Heart left ventricle (tissue), 16 donors: ENCODE measurements around the gene ARSI. TPM values are rescaled to one million over a fixed set of nuclear protein-coding genes. Genes with fewer than 3 reads are reported as not detected.

Experiments
- ATAC-seq, 4 donors: fragments of 200-7000 bp; cut with Tn5 transposase; one replicate each; pipeline ENCODE4 v1.9.1; 2020 to 2022; ENCODE audit warnings: moderate library complexity in 4 of 4, mild to moderate bottlenecking in 3 of 4, moderate number of reproducible peaks in 1 of 4
- DNase-seq, 5 donors: peaks; one replicate each; pipeline ENCODE4 v3.0.0-alpha.2; 2020
- H3K27ac ChIP-seq, 12 donors: fragments of 200-600 bp; sonication (generic) in 4 of 12; one replicate each; pipeline versions ENCODE4 v1.5.0 to v1.8.0; 2016 to 2022; ENCODE audit warnings: mild to moderate bottlenecking in 2 of 12
- H3K27me3 ChIP-seq, 9 donors: fragments of 200-600 bp; sonication (generic) in 2 of 9; one replicate each; pipeline versions ENCODE4 v1.5.1 to v1.8.0; 2016 to 2022; ENCODE audit warnings: mild to moderate bottlenecking in 3 of 9
- H3K36me3 ChIP-seq, 9 donors: fragments of 200-600 bp; sonication (generic) in 2 of 9; one replicate each; pipeline versions ENCODE4 v1.5.0 to v1.8.0; 2018 to 2022; ENCODE audit warnings: mild to moderate bottlenecking in 2 of 9
- H3K4me1 ChIP-seq, 12 donors: fragments of 200-600 bp; sonication (generic) in 4 of 12; one replicate each; pipeline versions ENCODE4 v1.5.0 to v1.8.0; 2016 to 2022; ENCODE audit warnings: mild to moderate bottlenecking in 3 of 12
- H3K4me3 ChIP-seq, 12 donors: fragments of 200-600 bp; sonication (generic) in 4 of 12; one replicate each; pipeline versions ENCODE4 v1.5.0 to v1.8.0; 2017 to 2022; ENCODE audit warnings: mild to moderate bottlenecking in 9 of 12, moderate library complexity in 4 of 12
- H3K9me3 ChIP-seq, 12 donors: fragments of 200-600 bp; sonication (generic) in 4 of 12; one replicate each; pipeline versions ENCODE4 v1.5.0 to v1.8.0; 2016 to 2022; ENCODE audit warnings: mild to moderate bottlenecking in 1 of 12
- POLR2A ChIP-seq, 2 donors: fragments of 450-650 bp; IDR thresholded peaks; one replicate each; pipeline ENCODE4 v1.6.1; 2017; ENCODE audit warnings: antibody characterized with exemption in 2 of 2, mild to moderate bottlenecking in 2 of 2, moderate library complexity in 2 of 2
- WGBS, 4 donors: extraction: QIAGEN DNeasy Blood & Tissue Kit in 2 of 4; methylation state at CpG; one replicate each; pipeline versions ENCODE4 v1.1.5 to v1.1.7; 2013 to 2018; 5-methylcytosine and 5-hydroxymethylcytosine counted together
- intact Hi-C, 10 donors: fragments of 100-400 bp; cut with DNase I; formaldehyde crosslinking; loops; one replicate each; pipeline versions ENCODE4 v1.11.1 to v1.14.2; 2022
- polyA plus RNA-seq, 2 donors: library from polyadenylated mRNA; stranded (reverse); fragments of 200-250 nt; gene quantifications; one replicate each; pipeline ENCODE4 v1.2.3, GENCODE V29; 2013
- total RNA-seq, 9 donors: library from RNA; depleted of rRNA in 2 of 9; stranded (reverse); fragments of >200 nt in 2 of 9; fragmentation: NEBNext Ultra II Directional in 3 of 9; extraction: Animal tissue kit (Norgen Biotek cat#: 25700) in 3 of 9; gene quantifications; one replicate each; pipeline versions ENCODE4 v1.1.0 to v1.2.4, GENCODE V29; 2016 to 2023
- TF ChIP-seq, protein P1 (sequence below), 12 donors: fragments of 200-600 bp; sonication (generic) in 4 of 12; IDR thresholded peaks; one replicate each; pipeline versions ENCODE4 v1.5.0 to v1.8.0; 2018 to 2022; ENCODE audit warnings: antibody characterized with exemption in 12 of 12, mild to moderate bottlenecking in 5 of 12
- donor health status: ischemic (EF 13 %, LVEDD 7.1; RV severe dilation, severe dysfunction).
- donor health status: healthy with polysubstance abuse.
- donor health status: DM: no; HTN: yes; CAD: no.
- donor health status: DM: no; HTN: no; CAD: no.
- donor health status: ischemic (EF 25% LVEDD 6.9; RV normal size, moderate dysfunction).
- donor health status: ischemic (EF 25% LVEDD 5.7; RV mildly dilated, moderate dysfunction).
- donor health status: healthy.
- donor health status: DM: yes; HTN: yes; CAD: no.
- donor health status: ischemic (EF 35%, LVEDD 5.7; RV mildly dilated, moderate dysfunction).
- donor health status: nonischemic (EF 11% LVEDD 7.7; RV severe dilation, severe dysfunction).
- donor health status: DM: yes; HTN: yes; CAD: no.
- donor health status: PGD.
- donor health status: ischemic (EF 29% LVEDD 5.4; RV normal size, mild dysfunction).
- donor health status: nonischemic (EF 23%, LVEDD 6.1; RV moderate dilation, normal function).

The ARSI gene
- total and polyA plus RNA-seq, 11 donors = 0.12 to 0.95 (median 0.42) TPM; not detected in 3

DNA sequence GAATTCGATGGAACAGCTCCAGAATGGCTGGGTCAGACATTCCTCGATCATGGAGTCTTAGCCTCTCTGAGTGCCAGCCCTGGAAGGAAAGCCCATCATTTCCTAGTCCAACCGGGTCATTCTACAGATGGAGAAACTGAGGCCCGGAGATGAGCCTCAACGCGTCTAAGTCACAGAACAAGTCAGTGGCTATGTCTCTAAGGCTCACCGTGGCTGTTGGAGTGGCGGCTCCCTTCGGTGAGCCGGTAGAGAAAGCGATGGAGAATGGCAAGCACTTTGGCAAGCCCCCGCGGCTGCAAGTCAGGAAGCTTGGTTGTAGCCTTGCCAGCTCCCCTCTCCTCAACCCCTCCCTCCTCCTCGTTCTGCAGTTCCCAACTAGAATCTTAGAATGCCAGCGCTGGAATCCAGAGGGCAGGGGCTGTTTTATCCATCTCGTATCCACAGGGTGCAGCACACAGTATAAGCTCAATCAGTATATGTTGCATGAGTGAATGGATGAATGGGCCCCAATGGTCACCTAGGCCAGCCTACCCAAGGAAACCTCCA lies 438 bp upstream of the ARSI start:
- no peak for TF ChIP-seq POLR2A (IDR thresholded peaks at IDR 0.05)
- TF ChIP-seq, protein P1, sequence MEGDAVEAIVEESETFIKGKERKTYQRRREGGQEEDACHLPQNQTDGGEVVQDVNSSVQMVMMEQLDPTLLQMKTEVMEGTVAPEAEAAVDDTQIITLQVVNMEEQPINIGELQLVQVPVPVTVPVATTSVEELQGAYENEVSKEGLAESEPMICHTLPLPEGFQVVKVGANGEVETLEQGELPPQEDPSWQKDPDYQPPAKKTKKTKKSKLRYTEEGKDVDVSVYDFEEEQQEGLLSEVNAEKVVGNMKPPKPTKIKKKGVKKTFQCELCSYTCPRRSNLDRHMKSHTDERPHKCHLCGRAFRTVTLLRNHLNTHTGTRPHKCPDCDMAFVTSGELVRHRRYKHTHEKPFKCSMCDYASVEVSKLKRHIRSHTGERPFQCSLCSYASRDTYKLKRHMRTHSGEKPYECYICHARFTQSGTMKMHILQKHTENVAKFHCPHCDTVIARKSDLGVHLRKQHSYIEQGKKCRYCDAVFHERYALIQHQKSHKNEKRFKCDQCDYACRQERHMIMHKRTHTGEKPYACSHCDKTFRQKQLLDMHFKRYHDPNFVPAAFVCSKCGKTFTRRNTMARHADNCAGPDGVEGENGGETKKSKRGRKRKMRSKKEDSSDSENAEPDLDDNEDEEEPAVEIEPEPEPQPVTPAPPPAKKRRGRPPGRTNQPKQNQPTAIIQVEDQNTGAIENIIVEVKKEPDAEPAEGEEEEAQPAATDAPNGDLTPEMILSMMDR (IDR thresholded peaks at IDR 0.05) = no peak
- Histone ChIP-seq H3K27ac (peak overlapping the region in 6 of 12 donors; percentile 19 to 73 (median 59)), H3K9me3 (no peaks in the 10 kb centered on the region), H3K4me3 (peak overlapping the region in 9 of 12 donors; percentile 35 to 54 (median 42)), H3K36me3 (no peaks in the 10 kb centered on the region), H3K4me1 (peaks cover 0 to 34% (median 9%) of the 10 kb centered on the region in 12 donors), H3K27me3 (peaks cover 0 to 32% (median 16%) of the 10 kb centered on the region in 9 donors)
- intact Hi-C loops = no loop called here
- ATAC-seq (no peak), DNase-seq (no peak)
- WGBS, 4 donors = 17 to 32% (median 19%) methylated on average over 16 of the region's 16 CpGs

DNA sequence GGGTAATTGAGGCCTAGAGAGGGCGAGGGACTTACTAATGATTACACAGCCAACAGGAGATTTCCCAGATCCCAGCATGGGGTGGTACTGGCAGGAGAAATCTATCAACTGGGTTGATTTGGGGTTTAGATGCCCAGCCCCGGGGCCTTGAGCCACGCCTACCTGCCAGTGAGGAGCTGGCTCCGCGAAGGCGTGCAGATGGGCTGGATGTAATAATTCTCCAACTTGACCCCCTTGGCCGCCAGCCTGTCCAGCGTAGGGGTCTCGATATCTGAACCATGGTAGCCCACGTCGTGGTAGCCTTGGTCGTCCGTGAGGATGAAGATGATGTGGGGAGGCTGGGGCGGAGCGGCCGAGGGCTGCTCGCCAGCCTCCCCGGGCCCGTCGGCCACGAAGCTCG lies 804 bp downstream of the ARSI start:
- intact Hi-C loops = no loop called here
- H3K9me3 ChIP-seq = no peaks in the 10 kb centered on the region
- peaks cover 0 to 34% (median 9%) of the 10 kb centered on the region in 12 donors for H3K4me1 ChIP-seq
- ATAC-seq (no peak), DNase-seq (no peak)
- no peaks in the 10 kb centered on the region for H3K36me3 ChIP-seq
- peaks cover 0 to 32% (median 16%) of the 10 kb centered on the region in 9 donors for H3K27me3 ChIP-seq
- H3K4me3 ChIP-seq = peak overlapping the region; percentile 7 to 54 (median 38)
- 34 to 42% (median 38%) methylated on average over 18 to 22 of the region's 22 CpGs for WGBS, 4 donors
- peak overlapping the region in 3 of 12 donors; percentile 65 to 73 (median 65) for H3K27ac ChIP-seq
- TF ChIP-seq, protein P1 (IDR thresholded peaks at IDR 0.05) = no peak
- no peak for TF ChIP-seq POLR2A (IDR thresholded peaks at IDR 0.05)

DNA sequence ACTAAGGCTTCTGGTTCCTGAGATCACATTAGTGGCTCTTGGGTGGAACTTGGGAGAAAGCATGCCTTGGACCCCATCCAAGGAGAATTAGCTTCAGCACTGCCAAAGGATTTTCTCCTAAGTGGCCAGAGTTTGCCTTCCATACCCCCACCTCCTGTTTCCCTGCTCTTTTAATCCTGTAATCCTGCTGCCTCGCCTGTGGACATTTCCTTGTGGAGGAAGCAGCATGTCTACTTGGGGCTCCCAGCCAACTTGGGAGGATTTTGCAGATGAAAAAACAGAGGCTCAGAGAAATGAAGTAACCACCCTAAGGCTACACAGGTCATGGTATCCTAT lies 1.6 kb downstream of the ARSI start:
- intact Hi-C loops = no loop called here
- no peaks in the 10 kb centered on the region for H3K9me3 ChIP-seq
- TF ChIP-seq, protein P1 (IDR thresholded peaks at IDR 0.05) = no peak
- no peak for TF ChIP-seq POLR2A (IDR thresholded peaks at IDR 0.05)
- no peak overlapping the region for H3K4me3 ChIP-seq
- 43 to 60% (median 53%) methylated on average over 1 of the region's 1 CpG for WGBS, 4 donors
- no peak for DNase-seq
- H3K27me3 ChIP-seq = peaks cover 0 to 32% (median 16%) of the 10 kb centered on the region in 9 donors
- peaks cover 0 to 34% (median 9%) of the 10 kb centered on the region in 12 donors for H3K4me1 ChIP-seq
- ATAC-seq = no peak
- no peak overlapping the region for H3K27ac ChIP-seq
- no peaks in the 10 kb centered on the region for H3K36me3 ChIP-seq

DNA sequence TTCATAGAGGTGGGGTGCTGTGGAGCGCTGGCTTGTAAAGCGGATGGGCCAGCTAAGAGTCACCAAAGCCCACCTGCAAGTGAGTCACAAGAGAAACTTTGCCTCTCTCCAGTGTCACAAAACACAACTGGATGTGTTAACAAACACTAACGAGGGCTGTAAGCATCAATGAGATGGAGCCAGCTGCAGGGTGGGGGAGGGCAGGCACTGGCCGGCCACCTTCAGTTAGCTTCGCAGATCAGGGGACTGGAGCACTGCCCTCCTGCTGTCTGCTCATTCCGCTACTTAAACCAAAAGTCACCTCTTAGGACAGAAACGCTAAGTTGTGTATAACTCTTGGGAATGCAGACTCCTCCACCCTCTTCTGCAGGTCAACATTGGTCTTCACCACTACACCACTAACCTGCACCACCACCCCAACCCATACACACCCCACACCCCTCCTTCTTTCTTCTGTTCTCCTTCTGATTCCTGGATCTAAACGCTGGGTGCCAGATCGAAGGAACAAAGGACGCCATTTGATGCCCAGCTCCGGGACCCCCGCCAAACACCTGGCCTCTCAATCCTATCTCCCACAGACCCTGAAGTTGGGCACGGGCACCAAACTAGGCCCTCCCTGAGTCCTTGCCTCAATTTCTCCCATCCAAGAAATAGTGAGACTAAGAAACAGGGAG lies 2.1 kb downstream of the ARSI start:
- intact Hi-C loops = no loop called here
- ATAC-seq = no peak
- peak overlapping the region in 1 of 12 donors; percentile 56 for H3K27ac ChIP-seq
- no peak overlapping the region for H3K4me3 ChIP-seq
- no peaks in the 10 kb centered on the region for H3K36me3 ChIP-seq
- peaks cover 0 to 34% (median 9%) of the 10 kb centered on the region in 12 donors for H3K4me1 ChIP-seq
- WGBS, 4 donors = 73 to 84% (median 80%) methylated on average over 13 of the region's 13 CpGs
- TF ChIP-seq, protein P1 (IDR thresholded peaks at IDR 0.05) = no peak
- TF ChIP-seq POLR2A (IDR thresholded peaks at IDR 0.05) = no peak
- peaks cover 0 to 32% (median 16%) of the 10 kb centered on the region in 9 donors for H3K27me3 ChIP-seq
- DNase-seq = no peak
- no peaks in the 10 kb centered on the region for H3K9me3 ChIP-seq
